NCI-H524 (cell line): Measurements from ENCODE around the gene FANCD2.
"Not testable (repeated sequence)": the region's sequence is repeated elsewhere in the genome, so short reads cannot be mapped to it uniquely, and the experiment has no call there.

Experiments used
- DNase-seq, 2 experiments: peaks; one replicate each; lab custom pipeline; 2025; lab: John Stamatoyannopoulos, UW

FANCD2 gene

DNA sequence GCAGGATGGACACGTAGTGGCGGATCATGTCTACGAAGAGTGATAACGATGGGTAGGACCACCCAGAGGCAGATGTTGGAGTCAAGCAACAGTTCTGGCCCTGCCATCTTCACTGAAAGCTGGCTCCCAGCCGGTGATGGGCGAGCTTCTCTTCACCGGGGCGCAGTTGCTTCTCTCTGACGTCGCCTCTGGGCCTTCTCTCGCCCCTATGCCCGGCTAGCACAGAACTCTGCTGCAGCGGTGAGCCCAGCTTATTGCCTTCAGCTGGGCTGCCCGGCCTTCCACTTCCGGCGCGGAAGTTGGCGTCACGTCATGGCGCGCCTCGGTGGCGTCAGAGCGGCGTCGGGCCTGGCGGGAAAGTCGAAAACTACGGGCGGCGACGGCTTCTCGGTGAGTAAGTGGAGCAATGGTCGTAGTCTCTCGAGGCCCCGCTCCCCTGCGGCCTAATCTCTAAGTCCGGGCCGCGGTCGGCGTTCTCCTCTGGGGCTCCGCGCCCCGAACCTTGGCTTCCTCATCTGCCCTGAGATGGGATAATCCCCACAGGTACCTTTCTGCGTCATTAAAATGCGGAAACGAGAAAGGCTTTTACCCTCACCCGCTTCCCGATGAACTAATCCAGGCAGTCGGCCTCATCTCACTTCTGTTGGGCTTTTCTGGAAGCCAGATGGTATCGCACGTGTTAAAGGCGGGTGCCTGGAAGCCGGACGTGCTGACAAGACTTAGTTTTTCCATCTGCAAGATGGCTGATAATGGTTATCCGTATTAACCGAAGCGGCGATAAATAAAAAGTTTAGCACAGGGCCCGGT lies at the start of gene FANCD2:
Gene FANCD2 (plus strand): TSS at position 354 of the 807 bp plus-strand sequence. CDS start 2,221 bp downstream, outside the sequence.
- peak; percentile 48 to 74 for DNase-seq

GRCh38 chr3:9976721-9977709 lies 49.2 kb upstream of the FANCD2 start:
- DNase-seq, result no peak

DNA sequence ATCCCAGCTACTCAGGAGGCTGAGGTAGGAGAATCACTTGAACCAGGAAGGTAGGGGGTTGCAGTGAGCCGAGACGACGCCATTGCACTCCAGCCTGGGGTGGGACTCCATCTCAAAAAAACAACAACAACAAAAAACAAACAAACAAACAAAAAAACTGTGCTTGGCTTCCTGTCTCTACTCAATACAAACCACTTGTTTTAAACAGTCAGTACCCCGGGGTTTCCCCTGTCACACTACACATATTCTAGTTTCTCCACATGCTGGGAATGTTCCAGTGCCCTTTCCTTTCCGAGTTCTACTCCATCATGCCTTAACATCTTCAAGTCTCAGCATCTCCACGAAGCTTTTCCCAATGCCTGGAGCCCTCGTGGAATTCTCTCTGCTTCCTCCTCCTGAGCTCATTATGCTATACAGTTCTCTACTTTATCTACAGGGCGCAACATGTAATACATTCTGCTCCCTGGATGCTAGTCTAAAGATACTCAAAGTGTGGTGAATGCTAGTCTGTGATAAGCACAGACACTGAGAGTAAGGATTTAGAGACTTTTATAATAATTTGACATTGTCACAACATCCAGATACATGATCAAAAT lies 47.4 kb upstream of the FANCD2 start:
- no peak for DNase-seq

- no peak for DNase-seq
Measured at GRCh38 chr3:9980251-9980650, 46.0 kb upstream of the FANCD2 start.

GRCh38 chr3:9986230-9986725 lies 40.0 kb upstream of the FANCD2 start:
- no peak for DNase-seq

- DNase-seq, result no peak
Measured at GRCh38 chr3:9994086-9994844, 32.0 kb upstream of the FANCD2 start.

DNA sequence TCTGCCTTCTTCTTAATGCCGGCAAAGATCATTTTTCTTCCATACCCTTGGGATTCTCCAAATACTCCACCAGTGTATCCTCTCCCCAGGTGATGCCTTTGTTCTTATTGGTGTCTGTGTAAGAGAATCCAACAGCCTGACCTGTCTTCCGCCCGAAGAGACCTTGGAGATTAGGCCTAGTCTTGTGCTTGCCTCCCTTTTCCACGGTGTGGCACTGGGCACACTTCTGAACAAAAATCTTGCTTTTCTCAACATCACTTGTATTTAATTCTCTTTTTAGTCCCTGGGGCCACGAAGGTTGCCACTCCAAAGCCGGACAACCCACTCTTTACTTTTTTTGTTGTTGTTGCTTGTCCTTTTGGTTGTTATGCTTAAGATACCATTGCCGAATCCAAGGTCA lies 25.6 kb upstream of the FANCD2 start:
- DNase-seq, result no peak

- DNase-seq, result no peak
Measured at GRCh38 chr3:10002951-10003350, 23.3 kb upstream of the FANCD2 start.

- DNase-seq, result no peak
Measured at GRCh38 chr3:10004506-10004905, 21.7 kb upstream of the FANCD2 start.

GRCh38 chr3:10004960-10005564 lies 21.2 kb upstream of the FANCD2 start:
- no peak for DNase-seq

GRCh38 chr3:10006048-10006761 lies 20.0 kb upstream of the FANCD2 start:
- DNase-seq, result no peak

- DNase-seq, result no peak
Measured at GRCh38 chr3:10006762-10007090, 19.5 kb upstream of the FANCD2 start.

GRCh38 chr3:10007126-10007782 lies 19.0 kb upstream of the FANCD2 start:
- DNase-seq, result no peak

GRCh38 chr3:10008216-10008587 lies 18.0 kb upstream of the FANCD2 start:
- not testable (repeated sequence) for DNase-seq

DNA sequence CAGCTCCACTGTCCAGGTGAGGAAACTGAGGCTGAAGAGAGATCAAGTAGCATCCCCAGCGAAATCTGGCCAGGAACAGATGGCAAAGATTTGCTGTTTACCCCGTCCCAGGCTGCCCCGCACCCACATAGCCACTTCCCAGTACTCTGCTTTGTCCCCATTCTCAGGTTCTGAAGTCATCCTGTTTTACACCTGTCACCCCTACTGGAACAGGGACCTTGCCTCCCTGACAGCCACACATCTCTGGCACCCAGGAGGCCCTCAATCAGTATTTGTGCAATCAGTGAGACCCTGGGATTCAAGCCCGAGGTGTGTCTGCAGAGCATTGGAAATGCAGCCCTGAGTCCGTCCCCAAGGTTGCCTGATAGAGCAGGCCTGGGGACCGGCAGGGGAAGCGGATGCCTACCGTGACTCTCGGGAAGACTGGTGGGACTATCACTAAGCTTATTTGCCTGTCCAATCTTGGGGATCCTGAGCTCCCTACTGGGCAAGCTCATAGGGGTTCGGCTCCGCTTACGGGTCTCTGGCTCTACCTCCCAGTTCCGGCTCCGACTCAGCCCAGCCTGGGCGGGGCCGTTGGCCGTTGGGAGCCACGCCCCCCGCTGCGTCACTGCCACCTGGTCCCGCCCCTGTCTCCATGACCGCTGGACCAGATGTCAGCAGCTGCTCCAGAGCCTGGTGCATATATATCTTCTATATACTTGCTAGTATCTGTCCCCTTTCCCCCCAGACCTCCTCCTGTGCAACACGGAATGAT lies 17.5 kb upstream of the FANCD2 start:
- peak in 1 of 2 experiments; percentile 34 for DNase-seq

DNA sequence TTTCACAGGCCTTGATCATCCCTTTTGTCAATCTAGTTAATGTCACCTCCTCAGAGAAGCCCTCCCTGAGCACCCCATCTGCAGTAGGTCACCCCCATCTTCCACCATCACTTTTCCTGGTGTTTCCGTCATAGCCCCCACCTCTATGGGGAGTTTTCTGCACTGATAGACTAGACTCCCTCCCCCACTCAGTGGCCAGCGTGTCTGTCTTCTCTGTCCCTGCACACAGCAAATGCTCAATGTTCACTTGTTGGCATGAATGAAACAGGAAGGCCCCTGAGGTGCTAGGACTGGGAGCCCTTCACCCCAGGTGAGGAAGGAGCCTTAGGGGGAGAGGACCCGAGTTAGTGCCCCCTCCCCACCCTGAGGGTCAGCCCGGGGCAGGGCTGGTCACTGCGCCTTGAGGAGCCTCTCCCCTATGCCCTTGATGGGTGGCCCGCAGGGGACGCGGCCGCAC lies 15.8 kb upstream of the FANCD2 start:
- no peak for DNase-seq

- DNase-seq, result peak; percentile 64 to 77
Measured at GRCh38 chr3:10010878-10011465, 15.3 kb upstream of the FANCD2 start.

DNA sequence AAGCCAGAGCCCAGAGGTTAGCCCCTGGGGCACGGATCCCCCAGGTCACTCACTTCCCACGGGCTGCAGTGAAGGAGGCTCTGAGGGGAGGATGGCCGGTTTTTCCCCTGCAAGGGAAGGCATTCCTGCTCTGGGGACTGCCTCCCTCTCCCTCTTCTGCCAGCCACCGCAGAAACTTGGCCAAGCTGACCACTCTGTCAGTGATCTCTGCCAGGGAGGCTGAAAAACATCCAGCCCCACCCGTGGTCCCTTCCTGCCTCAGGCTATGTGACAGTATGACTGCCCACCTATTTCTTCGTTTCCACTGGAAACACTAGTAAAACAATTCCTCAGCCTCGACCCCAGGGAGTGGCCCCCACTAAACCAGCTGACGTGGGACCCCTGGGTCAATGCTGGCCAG lies 14.6 kb upstream of the FANCD2 start:
- no peak for DNase-seq

GRCh38 chr3:10012106-10012505 lies 14.1 kb upstream of the FANCD2 start:
- DNase-seq, result no peak
